Neural crest cell (in vitro differentiated cells): ENCODE results near the gene CIB1. TPM values are rescaled to one million over a fixed set of nuclear protein-coding genes. Genes with fewer than 3 reads are reported as not detected.

ENCODE experiments used
- DNase-seq: peaks from one replicate; pipeline ENCODE4 v3.0.0; 2021; ENCODE audit warnings: low read depth, mixed read lengths, low spot score
- H3K27ac Mint-ChIP-seq: one replicate; pipeline ENCODE4 v1.8.0; 2021; ENCODE audit warnings: mild to moderate bottlenecking, mixed read lengths; ENCODE audit not compliant: unreplicated experiment
- H3K27me3 Mint-ChIP-seq: 2 replicates; pipeline ENCODE4 v1.8.0; 2021; ENCODE audit warnings: low read depth, mild to moderate bottlenecking, mixed read lengths
- H3K36me3 Mint-ChIP-seq: 2 replicates; pipeline ENCODE4 v1.8.0; 2021; ENCODE audit warnings: low read depth, mild to moderate bottlenecking, mixed read lengths
- H3K4me1 Mint-ChIP-seq: 2 replicates; pipeline ENCODE4 v1.8.0; 2021; ENCODE audit warnings: mixed read lengths
- H3K4me3 Mint-ChIP-seq: one replicate; pipeline ENCODE4 v1.8.0; 2021; ENCODE audit warnings: mild to moderate bottlenecking, mixed read lengths
- H3K9me3 Mint-ChIP-seq: 2 replicates; pipeline ENCODE4 v1.8.0; 2021; ENCODE audit warnings: mixed read lengths
- CTCF ChIP-seq: fragments of 200-600 bp; sonication (generic); conservative IDR thresholded peaks from 2 replicates; pipeline ENCODE4 v1.5.0; 2021; ENCODE audit warnings: antibody characterized with exemption, mild to moderate bottlenecking
- total RNA-seq: library from RNA; stranded (reverse); gene quantifications from 2 replicates; pipeline ENCODE4 v1.2.1, GENCODE V29; 2021

Gene CIB1
- total RNA-seq, 1 donor from 2014 or later, result 23.1 TPM

GRCh38 chr15:90211440-90212143, 22.1 kb downstream of the CIB1 start:
- Mint-ChIP-seq H3K9me3 (no peaks in the 10 kb centered on the region), H3K27ac (no peak overlapping the region), H3K4me3 (no peak overlapping the region), H3K4me1 (no peaks in the 10 kb centered on the region), H3K27me3 (no peaks in the 10 kb centered on the region), H3K36me3 (peaks cover 3% of the 10 kb centered on the region)
- no peak for TF ChIP-seq CTCF
- no peak for DNase-seq

GRCh38 chr15:90211009-90211408, 22.7 kb downstream of the CIB1 start:
- DNase-seq, result no peak
- peaks cover 3% of the 10 kb centered on the region for H3K36me3 Mint-ChIP-seq

GRCh38 chr15:90210593-90210992, 23.1 kb downstream of the CIB1 start:
- no peak overlapping the region for H3K27ac Mint-ChIP-seq
- no peaks in the 10 kb centered on the region for H3K9me3 Mint-ChIP-seq
- TF ChIP-seq CTCF, result no peak
- no peak for DNase-seq
- H3K4me1 Mint-ChIP-seq, result peaks cover 8% of the 10 kb centered on the region
- no peak overlapping the region for H3K4me3 Mint-ChIP-seq
- no peaks in the 10 kb centered on the region for H3K27me3 Mint-ChIP-seq
- H3K36me3 Mint-ChIP-seq, result peaks cover 3% of the 10 kb centered on the region

More at GRCh38 chr15:90211009-90211408, 22.7 kb downstream of the CIB1 start:
- Mint-ChIP-seq H3K27ac (no peak overlapping the region), H3K4me3 (no peak overlapping the region), H3K4me1 (peaks cover 4% of the 10 kb centered on the region), H3K9me3 (no peaks in the 10 kb centered on the region), H3K27me3 (no peaks in the 10 kb centered on the region)
- TF ChIP-seq CTCF, result no peak

GRCh38 chr15:90209591-90209990, 24.1 kb downstream of the CIB1 start:
- Mint-ChIP-seq H3K27me3 (no peaks in the 10 kb centered on the region), H3K4me3 (no peak overlapping the region), H3K4me1 (peaks cover 18% of the 10 kb centered on the region), H3K9me3 (no peaks in the 10 kb centered on the region), H3K27ac (no peak overlapping the region), H3K36me3 (peaks cover 3% of the 10 kb centered on the region)
- DNase-seq, result no peak
- no peak for TF ChIP-seq CTCF

GRCh38 chr15:90208356-90208755, 25.4 kb downstream of the CIB1 start:
- DNase-seq, result no peak
- H3K4me1 Mint-ChIP-seq, result peaks cover 19% of the 10 kb centered on the region
- TF ChIP-seq CTCF, result no peak
- peaks cover 3% of the 10 kb centered on the region for H3K36me3 Mint-ChIP-seq
- H3K27me3 Mint-ChIP-seq, result no peaks in the 10 kb centered on the region
- no peaks in the 10 kb centered on the region for H3K9me3 Mint-ChIP-seq
- no peak overlapping the region for H3K27ac Mint-ChIP-seq
- no peak overlapping the region for H3K4me3 Mint-ChIP-seq
